AML-193 (cell line): ENCODE measurements around the gene C1orf226.

Experiments
- DNase-seq, 2 experiments: peaks; one replicate each; lab custom pipeline; 2025; lab: John Stamatoyannopoulos, UW

The C1orf226 gene, protein sequence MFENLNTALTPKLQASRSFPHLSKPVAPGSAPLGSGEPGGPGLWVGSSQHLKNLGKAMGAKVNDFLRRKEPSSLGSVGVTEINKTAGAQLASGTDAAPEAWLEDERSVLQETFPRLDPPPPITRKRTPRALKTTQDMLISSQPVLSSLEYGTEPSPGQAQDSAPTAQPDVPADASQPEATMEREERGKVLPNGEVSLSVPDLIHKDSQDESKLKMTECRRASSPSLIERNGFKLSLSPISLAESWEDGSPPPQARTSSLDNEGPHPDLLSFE

DNA sequence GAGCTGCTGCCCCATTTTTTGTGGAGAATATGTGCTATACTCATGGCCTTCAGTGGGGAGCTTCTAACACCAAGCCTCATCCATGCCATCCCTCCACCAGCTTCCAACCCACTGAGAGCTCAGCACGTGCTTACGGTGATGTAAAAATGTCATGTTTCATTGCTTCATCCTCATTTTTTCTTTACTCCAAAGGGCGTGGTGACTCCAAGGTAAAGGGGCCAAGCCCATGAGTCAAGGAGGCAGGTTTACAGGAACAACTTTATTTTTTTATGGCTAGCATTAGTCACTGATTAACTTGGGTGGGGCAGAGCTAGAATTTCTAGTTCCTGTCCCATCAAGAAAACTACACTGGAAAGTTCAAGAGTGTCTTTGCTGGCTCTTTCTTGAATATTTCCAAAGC lies at the start of gene C1orf226:
Gene C1orf226, plus strand, starts transcription at position 346 of the 400 bp plus-strand sequence. CDS start 174 bp downstream, outside the sequence.
- DNase-seq: no peak

DNA sequence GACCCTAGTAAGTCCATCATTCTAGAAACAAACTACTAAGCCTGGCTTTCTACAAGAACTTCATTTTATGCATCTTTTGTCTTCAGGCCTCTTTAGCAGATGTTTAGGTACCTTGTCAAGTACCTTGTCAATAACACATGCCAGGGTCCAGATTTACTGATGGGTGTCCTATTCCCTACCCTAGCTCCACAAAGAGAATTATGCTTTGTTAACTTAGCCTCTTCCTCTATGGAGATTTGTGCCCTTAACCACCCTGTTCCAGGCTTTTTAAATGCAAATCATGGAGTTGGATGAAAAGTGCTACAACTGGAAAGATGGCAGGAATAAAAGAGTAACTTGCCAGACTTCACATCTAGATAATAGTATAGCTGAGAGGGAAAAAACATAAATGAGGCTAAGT lies 47.5 kb upstream of the C1orf226 start:
- no peak for DNase-seq

DNA sequence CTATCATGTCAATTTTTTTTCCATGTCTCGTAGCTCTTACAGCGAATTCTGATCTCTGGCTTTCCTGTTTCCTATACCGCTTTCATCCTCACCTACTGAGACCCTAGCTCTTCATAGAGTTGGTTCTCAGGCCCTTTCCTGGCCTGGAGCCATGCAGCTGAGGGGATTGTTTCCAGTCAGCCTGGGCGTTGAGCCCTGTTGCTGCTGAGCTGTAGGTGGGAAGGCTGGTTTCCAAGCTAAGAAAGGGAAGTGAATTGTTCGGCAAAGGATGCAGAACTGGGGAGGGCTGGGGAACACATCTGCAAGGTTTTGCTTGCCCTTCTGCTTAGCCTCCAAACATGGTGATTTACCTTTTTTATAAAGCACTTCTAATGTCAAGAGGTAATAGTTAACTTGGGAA lies 46.4 kb upstream of the C1orf226 start:
- no peak for DNase-seq

DNA sequence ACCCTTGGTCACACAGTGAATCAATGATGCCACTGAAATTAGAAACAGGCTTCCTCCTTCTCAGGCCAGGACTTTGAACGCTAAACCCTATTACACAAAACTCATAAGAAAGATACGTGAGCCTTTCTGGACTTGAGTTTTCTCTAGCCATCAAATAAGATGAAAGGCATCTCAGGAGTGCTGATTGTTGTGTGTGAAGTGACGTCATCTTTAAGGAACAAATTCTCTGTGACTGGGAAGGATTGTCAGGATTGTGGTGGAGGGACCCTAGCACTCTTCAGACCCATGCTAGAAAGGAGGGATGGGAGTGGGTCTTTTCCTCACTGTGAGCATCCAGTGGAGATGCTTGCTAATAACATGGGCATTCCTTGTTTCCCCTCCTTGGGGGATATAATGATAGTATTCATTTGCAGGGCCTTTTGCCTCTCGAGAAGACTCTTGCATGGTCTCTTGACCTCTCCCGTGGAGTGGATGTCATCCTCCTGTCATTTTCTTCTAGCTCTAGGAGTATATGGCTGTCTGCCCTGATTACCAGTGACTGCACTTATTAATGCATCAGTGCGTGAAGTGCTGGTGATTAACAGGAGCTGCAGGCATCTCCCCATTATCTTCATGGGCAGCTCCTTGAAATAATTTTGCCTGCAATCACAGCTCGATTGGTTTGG lies 44.8 kb upstream of the C1orf226 start:
- DNase-seq: no peak

DNA sequence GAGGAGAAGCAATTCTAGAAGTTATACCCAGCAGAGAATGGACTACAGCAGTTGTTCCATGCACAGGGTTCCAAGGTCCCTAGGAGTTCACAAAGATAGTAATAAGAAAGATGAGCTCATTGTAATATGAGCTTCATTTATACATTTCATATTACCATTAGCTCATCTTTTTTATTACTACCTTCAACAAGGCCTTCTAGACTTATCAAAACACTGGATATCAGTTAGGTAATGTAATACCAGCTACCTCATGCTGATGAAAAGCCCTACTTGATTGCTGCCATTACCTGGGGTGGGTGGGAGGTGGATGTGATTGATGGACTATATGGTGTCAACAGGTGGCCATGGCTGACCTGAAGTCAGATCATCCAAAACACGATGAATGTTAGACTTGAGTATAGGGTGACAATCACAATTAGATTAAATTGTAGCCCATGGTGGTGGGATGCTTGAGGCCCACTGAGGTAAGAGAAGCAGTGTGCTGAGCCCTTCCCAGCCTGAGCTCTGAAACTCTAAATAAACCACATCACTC lies 39.0 kb upstream of the C1orf226 start:
- no peak for DNase-seq

DNA sequence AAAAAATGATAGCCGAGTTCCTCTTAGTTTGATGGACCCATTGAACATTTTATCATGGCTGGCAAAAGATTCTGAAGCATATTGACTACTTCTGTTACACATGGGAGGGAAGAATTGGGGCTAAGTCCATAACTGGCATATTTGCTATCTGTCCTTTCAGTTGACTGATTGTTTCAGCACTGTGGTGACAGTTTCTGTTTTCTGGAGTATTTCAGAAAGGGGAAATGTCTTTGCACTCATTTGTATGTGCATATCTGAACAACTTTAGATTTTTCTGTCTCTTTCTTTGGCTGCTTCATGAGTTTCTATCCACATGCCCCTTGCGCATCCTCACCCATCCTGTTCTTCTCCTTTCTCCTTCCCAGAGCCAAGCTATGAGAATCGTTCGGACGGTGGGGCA lies 38.1 kb upstream of the C1orf226 start:
- DNase-seq: no peak

DNA sequence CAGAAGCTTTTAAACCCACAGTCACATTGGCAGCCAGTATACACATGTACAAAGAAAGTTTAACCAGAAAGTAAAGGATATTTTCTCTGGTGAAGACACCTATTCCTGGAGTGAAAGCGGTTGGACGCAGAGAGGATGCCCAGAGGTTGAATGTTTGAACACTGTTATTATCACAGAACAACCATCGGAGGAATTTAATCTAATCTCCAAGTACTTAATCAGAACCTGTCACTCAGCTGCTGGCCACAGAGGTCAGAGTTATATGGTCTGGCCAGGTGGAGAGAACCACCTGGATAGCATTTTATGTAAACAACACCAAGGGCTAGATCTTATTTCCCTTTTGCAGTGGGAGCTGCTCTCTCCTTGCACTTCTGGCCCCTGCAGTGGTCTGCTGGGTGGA lies 34.2 kb upstream of the C1orf226 start:
- no peak for DNase-seq

DNA sequence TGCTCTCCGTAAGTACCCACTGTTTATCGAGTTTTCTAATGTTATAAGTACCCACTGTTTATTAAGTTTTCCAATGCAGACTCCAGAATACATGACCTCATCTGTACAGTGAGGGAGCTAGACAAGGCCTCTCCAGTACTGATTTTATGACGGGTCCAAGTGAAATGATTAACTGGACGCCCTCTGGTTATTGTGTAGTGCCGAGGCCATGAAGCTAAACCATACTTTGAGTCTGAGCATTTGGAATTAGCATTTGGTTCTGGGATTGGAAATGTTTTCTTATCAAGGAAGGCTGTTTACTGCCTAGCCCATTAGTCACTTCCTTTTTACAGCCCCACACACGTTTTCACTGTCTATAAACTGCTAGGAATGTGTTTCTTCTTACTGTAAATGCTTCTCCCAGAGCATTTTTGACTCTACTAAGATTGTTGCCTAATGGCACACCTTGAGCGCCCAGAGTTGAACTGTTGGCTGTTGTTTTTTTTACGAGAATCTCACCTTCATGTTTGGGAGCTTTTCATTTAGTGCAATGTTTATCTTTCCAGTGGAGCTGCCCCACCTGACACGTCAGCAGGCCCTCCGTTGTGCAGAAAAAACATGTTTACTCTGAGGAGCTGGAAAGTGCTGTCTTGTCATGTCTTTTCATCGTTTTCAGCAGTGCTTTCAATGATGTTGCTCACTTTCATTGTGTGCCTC lies 31.7 kb upstream of the C1orf226 start:
- DNase-seq: no peak

DNA sequence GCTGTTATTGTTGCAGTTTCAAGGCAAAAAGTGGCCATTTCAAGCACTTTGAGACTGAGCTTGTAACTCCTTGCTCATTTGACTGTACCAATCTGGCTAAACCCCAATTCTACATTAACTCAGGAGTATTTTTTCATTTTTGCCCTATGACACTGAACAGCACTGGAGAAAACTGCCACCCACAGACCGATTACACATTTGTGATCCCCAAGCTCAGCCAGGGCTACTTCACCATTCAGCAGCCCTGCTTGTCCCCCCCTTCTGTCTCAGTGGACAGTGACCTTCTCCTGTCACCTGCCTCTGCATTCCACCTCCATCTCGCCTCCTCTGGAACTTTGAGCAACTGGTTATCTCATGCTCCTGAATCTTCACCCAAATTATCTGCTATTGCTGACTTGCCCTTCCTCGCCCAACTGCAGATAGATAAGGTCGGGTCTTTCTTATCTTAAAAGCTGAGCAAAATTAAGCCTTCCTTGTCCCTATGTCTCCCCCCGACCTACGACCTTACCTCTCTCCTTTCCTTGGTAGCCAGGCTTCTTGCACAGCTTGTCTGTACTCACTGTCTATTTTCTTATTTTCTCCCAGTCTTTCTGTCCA lies 30.2 kb upstream of the C1orf226 start:
- DNase-seq: no peak

DNA sequence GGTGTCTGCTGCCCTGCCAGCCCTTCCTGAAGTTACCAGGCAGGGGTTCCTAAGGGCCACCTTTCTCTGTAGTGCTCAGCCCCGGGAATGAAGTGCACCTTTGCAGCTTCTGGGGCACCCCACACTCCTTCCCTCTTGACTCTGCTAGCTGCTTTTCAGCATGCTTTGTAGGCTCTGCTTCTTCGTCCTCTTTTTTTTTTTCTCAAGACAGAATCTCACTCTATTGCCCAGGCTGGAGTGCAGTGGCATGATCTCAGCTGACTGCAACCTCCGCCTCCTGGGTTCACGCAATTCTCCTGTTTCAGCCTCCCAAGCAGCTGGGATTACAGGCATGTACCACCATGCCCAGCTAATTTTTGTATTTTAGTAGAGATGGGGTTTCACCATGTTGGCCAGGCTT lies 29.7 kb upstream of the C1orf226 start:
- DNase-seq: peak in 1 of 2 experiments; percentile 27

DNA sequence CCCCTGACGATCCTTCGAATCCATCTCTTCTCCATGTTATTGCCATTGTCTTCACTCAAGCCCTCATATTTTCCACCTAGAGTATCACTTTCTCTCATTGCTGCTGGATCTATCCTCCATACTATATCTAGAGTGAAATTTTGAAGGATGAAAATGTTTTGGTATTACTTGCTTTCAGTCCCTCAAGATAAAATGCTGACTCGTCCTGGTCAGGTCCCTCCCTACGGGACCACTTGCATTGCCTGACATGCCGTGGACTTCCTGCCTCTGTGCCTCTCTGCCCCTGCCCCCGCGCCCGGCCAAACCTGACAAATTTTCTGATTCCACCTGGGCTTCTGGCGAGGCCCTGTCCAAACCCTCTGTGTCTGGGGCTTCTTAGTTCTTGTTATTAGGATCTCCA lies 28.4 kb upstream of the C1orf226 start:
- DNase-seq: no peak

DNA sequence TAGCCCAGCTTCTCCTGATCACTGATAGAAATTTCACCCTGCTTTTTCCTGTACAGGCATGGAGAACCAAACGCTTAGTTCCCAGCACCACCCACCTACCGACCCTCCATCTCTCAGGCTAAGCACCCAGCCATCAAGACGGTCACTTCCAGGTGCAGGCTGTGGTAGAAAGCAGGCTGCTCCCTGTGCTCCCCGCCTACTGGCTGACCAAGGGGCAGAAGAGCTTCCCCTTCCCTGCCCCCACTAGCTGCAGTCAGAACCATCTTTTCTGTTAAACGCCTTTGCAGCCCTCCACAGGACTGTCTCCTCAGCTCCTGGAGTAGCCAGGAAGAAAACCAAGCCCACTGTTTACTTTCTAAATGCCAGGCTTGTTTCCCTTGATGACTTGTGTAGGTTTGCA lies 27.8 kb upstream of the C1orf226 start:
- no peak for DNase-seq

DNA sequence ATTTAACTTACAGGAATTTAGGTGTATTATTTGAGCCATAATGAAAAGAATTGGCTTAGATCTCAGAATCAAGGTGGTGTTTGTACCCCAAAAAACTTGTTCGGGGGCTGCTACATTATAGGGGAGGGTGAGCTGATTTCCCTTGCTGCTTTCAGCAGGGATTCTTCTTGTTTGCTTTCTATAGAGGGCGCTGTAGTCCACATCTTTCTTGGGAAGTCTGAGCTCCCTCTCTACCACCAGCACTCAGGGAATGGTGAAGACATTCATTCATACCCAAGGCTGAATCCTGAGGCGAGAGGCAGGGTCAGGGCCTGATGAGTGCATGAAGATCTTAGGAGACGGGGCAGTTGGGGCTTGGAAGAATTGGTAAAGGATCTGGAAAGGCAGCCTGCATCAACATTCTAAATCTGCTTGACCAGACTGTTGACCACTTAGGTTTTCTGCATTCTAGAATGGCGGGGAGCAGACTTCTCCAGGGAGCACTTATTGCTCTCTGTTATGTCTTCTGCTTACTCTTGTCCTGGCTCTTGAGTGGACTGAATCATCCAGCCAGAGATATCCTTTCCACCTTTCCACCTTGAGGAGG lies 23.8 kb upstream of the C1orf226 start:
- DNase-seq: peak; percentile 8 to 50

DNA sequence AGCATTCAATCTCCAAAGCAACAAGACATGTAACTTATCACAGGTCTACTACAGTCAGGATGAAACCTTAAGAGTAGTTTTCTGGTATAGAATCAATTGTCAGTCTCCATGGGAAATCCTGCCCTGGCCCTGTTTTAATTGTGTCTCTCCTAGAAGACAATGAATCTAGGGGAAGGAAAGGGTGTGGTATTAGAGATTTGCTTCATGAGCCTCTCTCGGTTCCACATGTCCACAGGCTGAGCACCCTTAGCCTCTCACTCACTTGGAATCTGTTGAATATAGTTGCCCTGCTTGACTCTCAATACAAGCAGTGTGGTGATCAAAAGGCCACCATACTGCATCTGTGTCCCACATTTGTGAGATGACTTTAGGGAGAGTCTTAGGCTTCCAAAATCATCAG lies 22.6 kb upstream of the C1orf226 start:
- DNase-seq: no peak

DNA sequence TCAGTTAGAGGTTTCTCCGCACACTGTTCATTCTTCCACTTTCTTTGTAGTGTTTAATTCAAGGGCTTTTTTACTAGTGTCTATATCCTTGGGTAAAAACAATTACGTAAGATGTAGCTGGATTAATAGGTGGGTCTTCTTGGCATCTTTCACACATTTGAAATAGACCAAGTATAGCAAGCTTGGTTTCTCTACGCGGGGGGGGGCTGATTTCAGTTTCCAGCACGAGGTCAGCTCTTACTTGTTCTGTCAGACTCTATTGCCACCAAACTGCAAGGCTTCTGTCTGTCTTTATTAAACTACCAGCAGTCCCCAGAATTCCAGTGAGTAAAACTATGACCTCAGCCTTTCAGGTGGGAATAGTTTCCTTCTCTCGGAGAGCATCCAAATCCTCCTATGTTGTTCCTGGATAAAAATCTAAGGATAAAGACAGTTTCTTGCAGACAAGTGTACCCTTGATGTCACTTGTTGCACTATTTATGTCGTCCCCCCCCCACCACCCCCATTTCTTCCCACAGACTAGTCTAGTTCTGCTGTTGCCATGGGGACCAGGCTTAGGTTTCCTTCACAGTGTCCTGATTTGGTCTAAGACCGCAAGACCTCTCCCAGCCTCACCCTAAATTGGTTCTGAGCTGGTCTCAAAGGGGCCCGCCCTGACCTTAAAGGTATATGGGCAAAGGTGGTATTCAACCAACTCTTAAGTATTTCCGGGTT lies 21.8 kb upstream of the C1orf226 start:
- no peak for DNase-seq

DNA sequence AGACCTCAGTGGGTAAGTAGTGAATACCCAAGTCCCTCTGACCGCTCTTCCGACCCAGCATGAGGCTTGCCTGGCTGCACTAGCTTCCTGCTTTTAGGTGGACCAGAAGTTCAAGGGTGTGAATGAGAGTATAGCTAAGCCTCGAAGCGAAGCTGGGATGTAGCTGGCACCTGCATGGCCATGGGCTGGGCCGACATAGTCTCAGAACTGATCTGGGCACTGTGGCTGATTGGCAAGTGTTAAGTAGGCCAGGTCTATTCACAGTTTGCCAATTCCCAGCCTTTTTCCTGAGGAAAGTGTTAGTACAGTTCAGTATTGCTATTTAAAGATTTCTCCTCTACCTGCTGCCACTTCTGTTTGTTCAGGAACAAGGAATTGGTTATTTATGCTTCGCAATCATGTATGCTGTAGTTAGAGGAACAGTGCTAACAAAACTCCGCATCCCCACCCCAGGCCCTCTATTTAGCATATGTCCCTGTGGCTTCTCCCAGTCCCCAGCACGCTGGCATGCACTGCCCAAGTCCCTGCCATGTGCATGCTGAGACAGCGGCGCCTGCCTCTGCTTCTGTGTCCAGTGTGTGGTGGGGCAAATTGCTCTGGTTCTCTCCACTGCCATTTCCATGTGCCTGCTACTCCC lies 21.2 kb upstream of the C1orf226 start:
- DNase-seq: no peak

DNA sequence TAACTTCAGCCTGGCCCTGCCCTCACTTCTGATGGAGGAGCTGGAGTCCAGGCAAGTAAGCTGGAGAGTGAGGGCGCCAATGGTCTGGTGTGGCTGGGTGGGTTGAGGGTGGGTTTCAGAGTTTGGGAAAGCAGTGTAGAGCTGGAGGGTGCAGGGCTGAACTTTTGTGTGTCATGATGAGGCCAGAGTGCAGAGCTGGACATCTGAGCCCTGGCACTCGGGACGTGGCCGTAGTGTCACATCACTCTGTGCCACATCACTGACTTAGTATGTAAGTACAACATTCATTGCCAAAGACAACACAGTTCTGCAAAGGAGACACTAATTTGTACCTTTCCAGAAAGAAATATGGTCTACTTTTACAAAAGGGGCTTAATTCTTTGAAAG lies 20.7 kb upstream of the C1orf226 start:
- DNase-seq: no peak

DNA sequence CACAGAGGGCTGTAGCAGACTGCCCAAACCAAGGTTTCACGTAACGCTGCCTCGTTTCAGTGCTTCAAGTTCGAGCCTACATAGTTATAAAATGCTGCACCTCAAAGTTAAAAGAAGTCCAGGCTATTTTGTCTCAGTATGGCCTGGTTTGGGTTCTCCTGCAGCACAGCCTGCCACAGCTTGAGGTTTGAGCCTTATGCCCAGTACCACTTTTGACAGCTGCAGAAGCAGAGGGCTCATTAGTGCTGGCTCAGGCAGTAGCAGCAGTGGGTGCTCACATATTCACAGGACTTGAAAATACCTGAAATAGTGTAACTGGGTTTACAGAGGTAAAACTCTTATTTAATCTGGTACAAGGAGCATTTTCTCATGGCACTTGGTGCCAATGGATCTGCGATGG lies 20.2 kb upstream of the C1orf226 start:
- no peak for DNase-seq

DNA sequence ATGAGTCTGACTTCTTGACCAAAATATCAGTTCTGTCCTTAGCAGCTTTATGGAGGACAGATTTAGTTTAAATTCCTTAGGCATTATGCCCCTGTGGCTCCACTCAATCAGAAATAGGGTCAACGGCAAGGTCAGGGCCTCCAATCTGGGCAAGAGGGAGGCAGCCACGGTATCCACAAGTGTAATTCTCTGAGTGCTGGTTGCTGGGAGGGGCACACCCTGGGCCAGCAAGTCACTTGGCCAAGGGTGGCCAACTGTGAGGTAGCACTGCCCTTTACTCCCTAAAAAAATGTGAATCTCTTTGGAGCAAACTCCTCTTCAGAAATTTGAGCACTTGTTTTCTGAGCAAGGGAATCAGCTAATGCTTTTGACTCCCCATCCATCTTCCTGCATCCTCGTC lies 17.7 kb upstream of the C1orf226 start:
- DNase-seq: no peak

DNA sequence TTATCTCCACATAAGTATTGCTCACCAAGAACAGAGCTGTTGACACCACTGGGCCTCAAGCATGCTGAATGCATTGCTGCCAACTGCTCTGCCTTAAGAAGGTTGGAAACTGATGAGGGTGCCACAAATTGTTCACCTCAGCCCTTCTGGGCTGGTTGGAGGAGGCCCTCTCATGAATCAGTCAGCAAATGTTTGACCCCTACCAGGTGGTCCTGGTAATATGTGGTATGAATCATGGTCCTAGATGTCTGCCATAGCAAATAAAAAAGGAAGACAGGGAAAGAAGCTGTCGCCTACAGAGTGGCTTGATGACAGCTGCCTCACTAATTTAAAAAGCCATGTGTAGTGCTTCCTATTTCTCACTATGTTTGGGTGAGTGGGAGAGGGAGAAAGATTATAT lies 17.0 kb upstream of the C1orf226 start:
- DNase-seq: no peak
